AG10803 (cell line): ENCODE results near the gene TROAP.

Experiments used
- DNase-seq: peaks from one replicate; pipeline ENCODE4 v3.0.0; 2010; ENCODE audit warnings: low read depth
- H3K4me3 ChIP-seq: 2 replicates; pipeline ENCODE4 v1.5.1; 2011; ENCODE audit warnings: mild to moderate bottlenecking, low read length, control low read depth
- TF ChIP-seq, protein P1 (sequence below): conservative IDR thresholded peaks from 2 replicates; pipeline ENCODE4 v1.5.1; 2011; ENCODE audit warnings: mild to moderate bottlenecking, low read length, control low read depth, inconsistent platforms

The TROAP gene

GRCh38 chr12:49342066-49342913 is 19.2 kb downstream of the TROAP start:
- peak; percentile 44 for DNase-seq
- TF ChIP-seq, protein P1, sequence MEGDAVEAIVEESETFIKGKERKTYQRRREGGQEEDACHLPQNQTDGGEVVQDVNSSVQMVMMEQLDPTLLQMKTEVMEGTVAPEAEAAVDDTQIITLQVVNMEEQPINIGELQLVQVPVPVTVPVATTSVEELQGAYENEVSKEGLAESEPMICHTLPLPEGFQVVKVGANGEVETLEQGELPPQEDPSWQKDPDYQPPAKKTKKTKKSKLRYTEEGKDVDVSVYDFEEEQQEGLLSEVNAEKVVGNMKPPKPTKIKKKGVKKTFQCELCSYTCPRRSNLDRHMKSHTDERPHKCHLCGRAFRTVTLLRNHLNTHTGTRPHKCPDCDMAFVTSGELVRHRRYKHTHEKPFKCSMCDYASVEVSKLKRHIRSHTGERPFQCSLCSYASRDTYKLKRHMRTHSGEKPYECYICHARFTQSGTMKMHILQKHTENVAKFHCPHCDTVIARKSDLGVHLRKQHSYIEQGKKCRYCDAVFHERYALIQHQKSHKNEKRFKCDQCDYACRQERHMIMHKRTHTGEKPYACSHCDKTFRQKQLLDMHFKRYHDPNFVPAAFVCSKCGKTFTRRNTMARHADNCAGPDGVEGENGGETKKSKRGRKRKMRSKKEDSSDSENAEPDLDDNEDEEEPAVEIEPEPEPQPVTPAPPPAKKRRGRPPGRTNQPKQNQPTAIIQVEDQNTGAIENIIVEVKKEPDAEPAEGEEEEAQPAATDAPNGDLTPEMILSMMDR: peak; percentile 65
- peak overlapping the region; percentile 51 for H3K4me3 ChIP-seq

DNA sequence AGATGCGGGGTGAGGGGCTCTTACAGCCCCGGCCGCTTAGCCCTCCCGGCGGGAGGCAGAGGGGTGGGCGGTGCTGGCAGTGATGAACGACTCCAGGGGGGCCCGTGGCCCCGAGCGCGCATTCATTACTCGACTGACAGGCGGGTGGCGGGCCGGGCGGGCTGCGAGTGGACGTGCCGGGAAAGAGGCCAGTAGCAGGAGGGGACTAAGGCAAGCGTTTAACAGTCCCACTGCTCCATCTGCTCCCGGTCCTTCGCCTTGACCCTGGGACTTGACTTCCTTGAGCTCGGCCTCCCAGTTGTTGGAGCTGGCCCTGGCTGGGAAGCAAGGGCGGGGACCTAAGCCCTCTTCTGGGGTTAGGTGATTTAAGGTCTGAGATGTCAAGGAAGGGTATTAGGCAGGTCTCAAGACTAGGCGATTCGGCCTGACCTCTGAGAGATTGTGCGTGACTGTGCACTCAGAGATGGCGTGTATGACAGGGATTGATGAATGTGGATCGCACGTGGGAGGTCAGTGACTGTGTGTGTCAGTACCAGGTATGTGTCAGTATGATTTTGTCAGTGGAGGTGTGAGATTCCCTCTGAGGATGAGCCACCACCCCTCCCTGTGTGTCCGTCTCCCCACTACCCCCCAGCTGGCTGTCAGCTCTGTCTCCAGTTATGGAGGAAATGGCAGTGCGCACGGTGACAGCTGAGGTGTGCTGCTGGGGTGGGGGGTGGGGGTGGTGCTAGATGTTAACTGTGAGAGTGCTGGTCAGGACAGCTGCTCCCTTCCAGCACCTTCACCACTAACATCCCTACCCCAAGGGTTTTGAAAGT is 20.1 kb downstream of the TROAP start:
- peak overlapping the region; percentile 51 for H3K4me3 ChIP-seq
- no peak for DNase-seq
- TF ChIP-seq, protein P1: no peak

DNA sequence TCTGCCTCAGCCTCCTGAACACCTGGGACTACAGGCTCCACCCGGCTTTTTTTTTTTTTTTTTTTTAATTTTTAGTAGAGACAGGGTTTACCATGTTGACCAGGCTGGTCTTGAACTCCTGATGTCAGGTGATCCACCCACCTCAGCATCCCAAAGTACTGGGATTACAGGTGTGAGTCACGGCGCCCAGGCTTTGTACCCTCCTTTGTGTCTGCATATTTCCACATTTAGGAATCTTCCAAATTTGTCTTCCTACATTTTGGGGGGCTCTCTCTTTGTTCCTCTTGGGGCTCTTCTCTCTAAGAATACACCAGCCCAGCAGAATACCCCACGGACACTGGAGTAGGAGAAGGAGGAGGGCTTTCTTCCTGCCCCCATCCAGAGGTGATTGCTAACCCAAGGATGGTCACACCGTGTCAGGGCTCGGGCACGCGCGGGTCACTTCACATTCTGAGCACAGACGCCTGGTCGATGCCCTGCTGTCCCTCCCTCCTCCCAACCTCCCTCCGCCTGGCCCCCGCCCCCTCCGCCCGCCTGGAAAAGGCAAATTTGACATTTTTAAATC is 21.5 kb downstream of the TROAP start:
- H3K4me3 ChIP-seq: no peak overlapping the region

DNA sequence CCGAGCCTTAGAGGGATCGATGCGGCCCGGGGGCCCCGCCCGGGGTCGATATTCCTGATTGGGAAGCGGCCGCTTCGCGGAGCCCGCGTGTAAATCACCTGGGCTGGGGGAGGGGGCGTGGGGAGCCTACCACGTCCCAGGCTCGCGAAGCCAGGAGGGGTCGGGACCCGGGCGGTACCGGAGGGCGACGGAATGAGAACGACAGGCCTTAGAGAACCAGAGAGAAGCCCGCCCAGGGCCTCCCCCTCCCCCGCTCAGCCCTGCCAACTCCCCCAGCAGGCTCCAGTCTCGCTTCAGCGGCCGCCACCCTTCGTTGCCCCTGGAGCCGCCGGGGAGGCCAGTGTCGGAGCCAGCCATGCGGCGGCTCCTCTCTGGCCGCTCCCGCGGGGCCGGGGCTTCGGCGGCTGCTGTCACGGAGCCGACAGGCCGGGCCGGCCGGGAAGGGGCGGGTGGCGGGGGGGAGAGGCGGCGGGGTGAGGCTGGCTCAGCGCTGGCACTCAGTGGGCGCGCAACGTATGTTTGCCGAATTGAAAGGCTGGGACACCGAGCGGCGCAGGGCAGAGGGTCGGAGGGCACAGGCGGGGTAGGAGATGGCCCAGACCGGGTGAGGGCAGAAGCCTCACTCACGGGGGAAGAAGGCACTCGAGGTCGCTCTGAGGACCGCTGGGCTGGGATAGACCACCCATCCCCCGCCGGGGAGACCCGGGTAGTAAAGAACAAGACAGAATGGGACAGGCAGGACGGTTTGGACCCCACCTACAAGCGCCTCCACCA is 22.2 kb downstream of the TROAP start:
- H3K4me3 ChIP-seq: peak overlapping the region; percentile 54
- TF ChIP-seq, protein P1: no peak
- DNase-seq: no peak

More for the DNA sequence above, 21.5 kb downstream of the TROAP start:
- TF ChIP-seq, protein P1: no peak
- DNase-seq: no peak

- TF ChIP-seq, protein P1: no peak
- no peak for DNase-seq
- H3K4me3 ChIP-seq: peak overlapping the region; percentile 54
Observed at GRCh38 chr12:49345825-49346658, 23.0 kb downstream of the TROAP start.

- no peak for DNase-seq
- TF ChIP-seq, protein P1: no peak
- H3K4me3 ChIP-seq: peak within 1 kb of the TSS; percentile 54
Observed at GRCh38 chr12:49346659-49347310, 23.7 kb downstream of the TROAP start, which contains the start of gene DNAJC22. TSS of gene DNAJC22 (plus strand) at chr12:49346888. CDS start at chr12:49348873, 1,985 bp downstream.
